Neural progenitor cell (in vitro differentiated cells): ENCODE results near the gene DIRAS1. TPM values are rescaled to one million over a fixed set of nuclear protein-coding genes. Genes with fewer than 3 reads are reported as not detected.

Experiments
- DNase-seq: peaks from one replicate; pipeline ENCODE4 v3.0.0-alpha.2; 2016; ENCODE audit warnings: low spot score
- H2AFZ ChIP-seq: fragments of 200-600 bp; sonication (generic); replicated peaks from 2 replicates; pipeline ENCODE4 v1.6.1; 2016; ENCODE audit warnings: antibody characterized with exemption
- H3F3A ChIP-seq: fragments of 200-600 bp; sonication (generic); 2 replicates; pipeline ENCODE4 v1.6.1; 2016; ENCODE audit warnings: antibody characterized with exemption, low read depth
- H3K27ac ChIP-seq: fragments of 200-600 bp; sonication (generic); 2 replicates; pipeline ENCODE4 v1.5.1; 2016; ENCODE audit warnings: mild to moderate bottlenecking
- H3K27me3 ChIP-seq: fragments of 200-600 bp; sonication (generic); 2 replicates; pipeline ENCODE4 v1.6.1; 2016; ENCODE audit warnings: mild to moderate bottlenecking, moderate library complexity
- H3K36me3 ChIP-seq: fragments of 200-600 bp; sonication (generic); 2 replicates; pipeline ENCODE4 v1.5.1; 2016
- H3K4me1 ChIP-seq: fragments of 200-600 bp; sonication (generic); 2 replicates; pipeline ENCODE4 v1.6.1; 2016; ENCODE audit warnings: mixed run types
- H3K4me2 ChIP-seq: fragments of 200-600 bp; sonication (generic); 2 replicates; pipeline ENCODE4 v1.6.1; 2016
- H3K4me3 ChIP-seq: fragments of 200-600 bp; sonication (generic); 2 replicates; pipeline ENCODE4 v1.5.1; 2016
- H3K79me2 ChIP-seq: fragments of 200-600 bp; sonication (generic); 2 replicates; pipeline ENCODE4 v1.6.1; 2016; ENCODE audit warnings: low read depth
- H3K9ac ChIP-seq: fragments of 200-600 bp; sonication (generic); 2 replicates; pipeline ENCODE4 v1.6.1; 2016
- H3K9me3 ChIP-seq: fragments of 200-600 bp; sonication (generic); 2 replicates; pipeline ENCODE4 v1.5.1; 2016; ENCODE audit warnings: low read depth
- H4K20me1 ChIP-seq: fragments of 200-600 bp; sonication (generic); 2 replicates; pipeline ENCODE4 v1.6.1; 2016; ENCODE audit warnings: low read depth
- H3K27ac Mint-ChIP-seq: 3 replicates; pipeline ENCODE4 v1.8.0; 2021; ENCODE audit warnings: mixed read lengths
- H3K27me3 Mint-ChIP-seq: 2 replicates; pipeline ENCODE4 v1.8.0; 2022; ENCODE audit warnings: low read depth, mild to moderate bottlenecking, inconsistent platforms, moderate library complexity, mixed read lengths; ENCODE audit not compliant: insufficient read depth
- H3K36me3 Mint-ChIP-seq: 3 replicates; pipeline ENCODE4 v1.8.0; 2021; ENCODE audit warnings: mixed read lengths
- H3K4me1 Mint-ChIP-seq: 3 replicates; pipeline ENCODE4 v1.8.0; 2021; ENCODE audit warnings: mixed read lengths
- H3K4me3 Mint-ChIP-seq: 3 replicates; pipeline ENCODE4 v1.8.0; 2021; ENCODE audit warnings: mild to moderate bottlenecking, moderate library complexity, mixed read lengths
- H3K9me3 Mint-ChIP-seq: 3 replicates; pipeline ENCODE4 v1.8.0; 2020; ENCODE audit warnings: mixed read lengths
- EZH2 ChIP-seq: fragments of 200-600 bp; sonication (generic); IDR thresholded peaks from 2 replicates; pipeline ENCODE4 v1.6.1; 2017; ENCODE audit warnings: antibody characterized with exemption, mild to moderate bottlenecking, moderate library complexity
- EZH2phosphoT487 ChIP-seq: fragments of 200-600 bp; sonication (generic); IDR thresholded peaks from 2 replicates; pipeline ENCODE4 v1.6.1; 2017; ENCODE audit warnings: antibody characterized with exemption
- total RNA-seq: library from RNA; depleted of rRNA; stranded (reverse); fragments of >200 nt; gene quantifications from 2 replicates; pipeline ENCODE4 v1.2.3, GENCODE V29; 2015; ENCODE audit warnings: low replicate concordance
- TF ChIP-seq, protein P1 (sequence below): fragments of 200-600 bp; sonication (generic); IDR thresholded peaks from 2 replicates; pipeline ENCODE4 v1.5.1; 2017; ENCODE audit warnings: antibody characterized with exemption, mild to moderate bottlenecking

Gene DIRAS1
- total RNA-seq, 1 donor from 2014 or later = 2.7 TPM

DNA sequence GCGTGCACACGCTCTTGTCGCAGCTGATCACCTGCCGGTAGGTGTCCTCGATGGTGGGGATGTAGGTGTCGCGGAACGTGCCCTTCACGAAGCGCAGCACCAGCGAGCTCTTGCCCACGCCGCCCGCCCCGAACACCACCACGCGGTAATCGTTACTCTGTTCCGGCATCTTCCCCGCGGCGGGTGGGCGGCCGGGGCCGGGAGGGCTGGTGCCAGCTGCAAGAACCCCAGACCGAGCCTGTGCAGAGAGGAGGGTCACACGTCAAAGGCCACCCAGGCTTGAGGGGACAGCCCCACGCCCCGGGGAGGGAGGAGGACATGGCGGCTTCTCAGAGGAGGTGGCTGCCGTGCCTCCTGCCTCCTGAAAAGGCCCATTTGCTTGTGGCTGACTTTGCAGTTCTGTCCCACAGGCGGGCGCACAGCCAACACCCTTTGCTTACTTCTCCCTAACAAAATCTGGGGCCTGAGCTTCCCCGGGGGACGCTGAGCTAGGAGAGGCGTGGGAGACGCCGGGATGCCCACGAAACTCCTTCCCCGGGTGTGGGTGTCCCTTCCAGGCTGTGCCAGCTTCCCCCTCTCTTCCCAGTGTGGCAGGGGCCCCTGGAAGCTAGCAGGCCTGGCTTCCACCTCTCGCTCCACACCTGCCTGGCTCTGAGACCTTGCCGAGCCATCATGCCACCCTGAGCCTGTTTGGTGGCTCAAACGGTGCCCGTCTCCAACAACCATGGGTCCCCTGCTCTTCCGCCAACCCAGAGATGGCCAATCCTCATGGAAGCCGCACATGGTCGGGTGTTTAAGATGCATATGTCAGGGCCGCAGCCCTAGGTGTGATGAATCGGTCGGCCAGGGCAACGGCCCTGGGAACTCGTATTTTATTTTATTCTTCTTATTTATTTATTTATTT lies 3.3 kb downstream of the DIRAS1 start:
- H3K36me3 Mint-ChIP-seq = peaks cover 17% of the 10 kb centered on the region
- Histone ChIP-seq H3K79me2 (no peaks in the 10 kb centered on the region), H3K4me3 (no peak overlapping the region), H4K20me1 (peaks cover 23% of the 10 kb centered on the region), H3F3A (peaks cover 21% of the 10 kb centered on the region), H3K27me3 (peaks cover 28% of the 10 kb centered on the region), H2AFZ (no peak overlapping the region), H3K27ac (no peak overlapping the region), H3K9ac (no peak overlapping the region), H3K4me2 (no peak overlapping the region), H3K36me3 (no peaks in the 10 kb centered on the region), H3K4me1 (peaks cover 15% of the 10 kb centered on the region), H3K9me3 (no peaks in the 10 kb centered on the region)
- H3K9me3 Mint-ChIP-seq = peaks cover 11% of the 10 kb centered on the region
- TF ChIP-seq, protein P1, sequence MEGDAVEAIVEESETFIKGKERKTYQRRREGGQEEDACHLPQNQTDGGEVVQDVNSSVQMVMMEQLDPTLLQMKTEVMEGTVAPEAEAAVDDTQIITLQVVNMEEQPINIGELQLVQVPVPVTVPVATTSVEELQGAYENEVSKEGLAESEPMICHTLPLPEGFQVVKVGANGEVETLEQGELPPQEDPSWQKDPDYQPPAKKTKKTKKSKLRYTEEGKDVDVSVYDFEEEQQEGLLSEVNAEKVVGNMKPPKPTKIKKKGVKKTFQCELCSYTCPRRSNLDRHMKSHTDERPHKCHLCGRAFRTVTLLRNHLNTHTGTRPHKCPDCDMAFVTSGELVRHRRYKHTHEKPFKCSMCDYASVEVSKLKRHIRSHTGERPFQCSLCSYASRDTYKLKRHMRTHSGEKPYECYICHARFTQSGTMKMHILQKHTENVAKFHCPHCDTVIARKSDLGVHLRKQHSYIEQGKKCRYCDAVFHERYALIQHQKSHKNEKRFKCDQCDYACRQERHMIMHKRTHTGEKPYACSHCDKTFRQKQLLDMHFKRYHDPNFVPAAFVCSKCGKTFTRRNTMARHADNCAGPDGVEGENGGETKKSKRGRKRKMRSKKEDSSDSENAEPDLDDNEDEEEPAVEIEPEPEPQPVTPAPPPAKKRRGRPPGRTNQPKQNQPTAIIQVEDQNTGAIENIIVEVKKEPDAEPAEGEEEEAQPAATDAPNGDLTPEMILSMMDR = no peak
- no peak for TF ChIP-seq EZH2
- no peak for TF ChIP-seq EZH2phosphoT487
- no peak overlapping the region for H3K4me3 Mint-ChIP-seq
- no peak for DNase-seq
- H3K27ac Mint-ChIP-seq = peak overlapping the region; percentile 46
- H3K27me3 Mint-ChIP-seq = peaks cover 23% of the 10 kb centered on the region
- peaks cover 10% of the 10 kb centered on the region for H3K4me1 Mint-ChIP-seq

DNA sequence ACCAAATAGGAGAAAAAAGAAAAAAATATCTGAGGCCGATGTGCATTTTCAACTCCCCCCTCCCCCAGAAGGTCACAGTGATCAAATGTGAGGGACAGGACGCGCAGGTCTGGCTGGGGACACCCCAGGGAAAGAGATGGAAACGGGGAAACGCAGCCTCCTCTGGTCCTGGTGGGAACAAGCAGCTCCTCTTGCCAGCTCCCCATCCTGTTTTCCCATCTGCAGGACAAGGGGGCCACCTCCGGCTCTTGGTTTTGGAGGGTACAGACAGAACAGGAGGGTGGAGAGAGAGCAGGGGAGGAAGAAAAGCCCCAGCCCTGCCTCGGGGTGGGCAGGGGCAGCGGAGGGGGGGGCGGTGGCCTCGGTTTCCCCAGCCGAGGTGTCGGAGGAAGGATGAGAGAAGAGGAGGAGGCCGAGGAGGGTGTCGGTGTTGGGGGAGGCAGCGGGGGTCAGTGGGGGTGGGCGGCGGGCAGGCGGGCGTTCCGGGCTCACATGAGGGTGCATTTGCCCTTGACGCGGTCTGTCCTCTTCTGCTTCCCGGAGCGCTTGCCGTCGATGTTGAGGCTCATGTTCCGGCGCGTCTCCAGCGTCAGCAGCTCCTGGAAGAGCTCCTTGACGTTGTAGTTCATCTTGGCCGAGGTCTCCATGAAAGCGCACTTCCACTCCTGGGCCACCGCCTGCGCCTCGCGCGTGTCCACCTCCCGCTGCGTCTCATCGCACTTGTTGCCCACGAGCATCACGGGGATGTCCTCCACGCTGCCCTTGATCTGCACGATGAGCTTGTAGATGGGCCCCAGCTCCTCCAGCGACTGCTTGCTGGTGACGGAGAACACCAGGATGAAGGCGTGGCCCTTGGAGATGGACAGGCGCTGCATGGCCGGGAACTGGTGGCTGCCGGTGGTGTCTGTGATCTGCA lies 4.2 kb downstream of the DIRAS1 start:
- peaks cover 21% of the 10 kb centered on the region for H3F3A ChIP-seq
- no peaks in the 10 kb centered on the region for H3K79me2 ChIP-seq
- H2AFZ ChIP-seq = no peak overlapping the region
- H3K36me3 ChIP-seq = no peaks in the 10 kb centered on the region
- Mint-ChIP-seq H3K36me3 (peaks cover 17% of the 10 kb centered on the region), H3K27me3 (peaks cover 18% of the 10 kb centered on the region), H3K27ac (no peak overlapping the region), H3K9me3 (peaks cover 11% of the 10 kb centered on the region), H3K4me1 (peaks cover 9% of the 10 kb centered on the region), H3K4me3 (no peak overlapping the region)
- H3K27ac ChIP-seq = no peak overlapping the region
- H3K27me3 ChIP-seq = peaks cover 19% of the 10 kb centered on the region
- no peak overlapping the region for H3K9ac ChIP-seq
- TF ChIP-seq EZH2phosphoT487 = no peak
- no peak overlapping the region for H3K4me3 ChIP-seq
- no peak for DNase-seq
- H4K20me1 ChIP-seq = peaks cover 23% of the 10 kb centered on the region
- H3K4me2 ChIP-seq = no peak overlapping the region
- peaks cover 15% of the 10 kb centered on the region for H3K4me1 ChIP-seq
- no peaks in the 10 kb centered on the region for H3K9me3 ChIP-seq

DNA sequence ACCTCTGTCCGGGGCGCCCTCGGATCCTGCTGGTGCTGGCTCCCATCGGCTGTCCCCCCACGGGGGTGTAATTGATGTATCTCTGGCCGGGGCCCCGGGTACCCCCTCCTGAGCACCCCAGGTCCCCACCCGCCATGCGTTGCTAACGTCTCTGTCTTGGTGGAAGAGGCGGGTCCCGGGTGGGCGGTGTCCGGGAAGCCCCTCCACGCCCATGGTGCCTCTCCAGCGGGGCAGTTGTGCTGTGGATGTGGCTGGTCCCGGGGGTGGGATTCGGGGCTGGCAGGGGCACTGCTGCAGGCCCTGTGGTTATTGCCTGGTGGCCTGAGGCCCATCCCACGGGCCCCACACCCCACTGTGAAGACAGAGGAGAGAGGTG lies 4.9 kb downstream of the DIRAS1 start:
- Mint-ChIP-seq H3K4me1 (peaks cover 6% of the 10 kb centered on the region), H3K36me3 (peaks cover 17% of the 10 kb centered on the region), H3K4me3 (no peak overlapping the region), H3K27ac (no peak overlapping the region), H3K27me3 (peaks cover 16% of the 10 kb centered on the region), H3K9me3 (peaks cover 11% of the 10 kb centered on the region)
- H3K4me1 ChIP-seq = peaks cover 11% of the 10 kb centered on the region
- TF ChIP-seq, protein P1 = no peak
- TF ChIP-seq EZH2 = no peak
- TF ChIP-seq EZH2phosphoT487 = no peak
- H3K9ac ChIP-seq = no peak overlapping the region
- no peaks in the 10 kb centered on the region for H3K79me2 ChIP-seq
- no peak overlapping the region for H2AFZ ChIP-seq
- no peaks in the 10 kb centered on the region for H3K36me3 ChIP-seq
- no peak for DNase-seq
- H3K27me3 ChIP-seq = peaks cover 12% of the 10 kb centered on the region
- no peak overlapping the region for H3K4me2 ChIP-seq
- peaks cover 21% of the 10 kb centered on the region for H3F3A ChIP-seq
- H3K4me3 ChIP-seq = no peak overlapping the region
- H4K20me1 ChIP-seq = peaks cover 19% of the 10 kb centered on the region
- H3K9me3 ChIP-seq = no peaks in the 10 kb centered on the region
- no peak overlapping the region for H3K27ac ChIP-seq
